ENCODE data around the gene BABAM2. TPM values are rescaled to one million over a fixed set of nuclear protein-coding genes. Genes with fewer than 3 reads are reported as not detected.

The BABAM2 gene
- total and polyA plus RNA-seq, 4 donors, result 9.9 to 17.0 (median 13.9) TPM

GRCh38 chr2:28316546-28317335 lies 426.2 kb downstream of the BABAM2 start (continued):
- TF ChIP-seq SP1 (IDR thresholded peaks at IDR 0.05) (no peak), ZBTB33 (IDR thresholded peaks at IDR 0.05) (no peak)

- H3K4me3 ChIP-seq (ENCODE audit: low read depth in 1 of 3, low read length in 3 of 3), result no peak overlapping the region
- H3K9me3 ChIP-seq (ENCODE audit: control insufficient read depth in 4 of 4, low read length in 3 of 4), result no peaks in the 10 kb centered on the region
- H3K4me1 ChIP-seq (ENCODE audit: control insufficient read depth in 4 of 4, insufficient read depth in 4 of 4, low read length in 3 of 4), result no peaks in the 10 kb centered on the region
- no peak overlapping the region for H3K27ac ChIP-seq (ENCODE audit: low read depth in 1 of 2, low read length in 2 of 2)
- no peaks in the 10 kb centered on the region for H3K36me3 ChIP-seq (ENCODE audit: control insufficient read depth in 4 of 4, insufficient read depth in 3 of 4, low read depth in 1 of 4, low read length in 3 of 4)
- no peak overlapping the region for H3K9ac ChIP-seq (ENCODE audit: low read depth in 1 of 2, low read length in 2 of 2)
- no peak for DNase-seq (ENCODE audit: low spot score)
- H3K27me3 ChIP-seq (ENCODE audit: control insufficient read depth in 4 of 4, insufficient read depth in 4 of 4, low read length in 3 of 4), result no peaks in the 10 kb centered on the region
- 98% methylated on average over 2 of the region's 2 CpGs for WGBS
- TF ChIP-seq RAD21 (IDR thresholded peaks at IDR 0.05), result no peak
- TF ChIP-seq FOXA1 (IDR thresholded peaks at IDR 0.05), result no peak
- TF ChIP-seq REST (IDR thresholded peaks at IDR 0.05), result no peak
- TF ChIP-seq JUND (IDR thresholded peaks at IDR 0.05), result no peak
- no peak for TF ChIP-seq FOXA2 (IDR thresholded peaks at IDR 0.05)
- TF ChIP-seq ATF3 (IDR thresholded peaks at IDR 0.05), result no peak
- TF ChIP-seq CTCF (IDR thresholded peaks at IDR 0.05; ENCODE audit: low read depth, low read length, missing input control), result no peak
- no peak for TF ChIP-seq HNF4G (IDR thresholded peaks at IDR 0.05)
Observed at GRCh38 chr2:28317390-28317789, 426.9 kb downstream of the BABAM2 start.

GRCh38 chr2:28318023-28318422 lies 427.5 kb downstream of the BABAM2 start:
- Histone ChIP-seq H3K4me3 (ENCODE audit: low read depth in 1 of 3, low read length in 3 of 3) (no peak overlapping the region), H3K27ac (ENCODE audit: low read depth in 1 of 2, low read length in 2 of 2) (no peak overlapping the region), H3K27me3 (ENCODE audit: control insufficient read depth in 4 of 4, insufficient read depth in 4 of 4, low read length in 3 of 4) (no peaks in the 10 kb centered on the region), H3K9ac (ENCODE audit: low read depth in 1 of 2, low read length in 2 of 2) (no peak overlapping the region), H3K36me3 (ENCODE audit: control insufficient read depth in 4 of 4, insufficient read depth in 3 of 4, low read depth in 1 of 4, low read length in 3 of 4) (no peaks in the 10 kb centered on the region), H3K9me3 (ENCODE audit: control insufficient read depth in 4 of 4, low read length in 3 of 4) (no peaks in the 10 kb centered on the region), H3K4me1 (ENCODE audit: control insufficient read depth in 4 of 4, insufficient read depth in 4 of 4, low read length in 3 of 4) (no peaks in the 10 kb centered on the region)
- DNase-seq (ENCODE audit: low spot score), result no peak
- WGBS, result 93% methylated on average over 5 of the region's 5 CpGs
- TF ChIP-seq GABPA (IDR thresholded peaks at IDR 0.05 in 1 of 2, conservative IDR thresholded peaks at IDR 0.05 in 1 of 2) (no peak), EGR1 (IDR thresholded peaks at IDR 0.05; ENCODE audit: low read depth in 2 of 2) (no peak), JUND (IDR thresholded peaks at IDR 0.05) (no peak), MAX (IDR thresholded peaks at IDR 0.05) (no peak), RXRA (IDR thresholded peaks at IDR 0.05) (no peak), ATF3 (IDR thresholded peaks at IDR 0.05) (no peak)

Data from liver (tissue), 9 donors.